CD4-positive, alpha-beta T cell treated with Interleukin-17A for 4 hours (primary cell): Measurements from ENCODE around the gene AFAP1.

ENCODE experiments used
- DNase-seq: peaks from one replicate; pipeline ENCODE4 v3.0.0-alpha.2; 2020; ENCODE audit warnings: mixed read lengths

Gene AFAP1

DNA sequence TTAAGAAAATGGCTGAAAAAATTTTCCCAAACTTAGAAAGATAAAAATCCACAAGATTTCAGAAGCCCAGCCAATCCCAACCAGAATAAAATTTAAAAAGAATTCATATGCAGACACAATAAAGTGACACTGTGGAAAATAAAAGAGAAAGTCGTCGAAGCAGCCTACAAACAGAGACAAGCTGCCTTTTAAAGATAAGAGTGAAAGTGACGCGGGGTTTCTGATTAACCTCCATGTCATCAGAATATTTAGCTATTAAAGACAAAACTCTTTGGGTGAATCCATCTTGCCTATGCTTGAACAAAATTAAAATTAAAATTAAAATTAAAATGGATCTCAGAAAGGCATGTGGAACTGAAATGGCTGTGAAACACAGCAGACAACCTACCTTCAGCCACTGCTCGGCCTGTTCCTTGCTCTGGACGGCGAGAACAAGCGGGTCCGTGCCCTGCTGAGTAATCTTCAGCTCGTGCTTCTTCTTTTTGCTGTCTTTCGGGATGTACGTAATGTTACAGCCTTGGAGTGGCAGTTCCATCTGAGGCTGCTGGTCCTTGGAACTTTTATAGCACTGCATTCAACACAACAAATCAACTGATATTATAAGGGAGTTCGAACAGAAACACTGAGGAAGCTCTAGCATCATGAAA lies 101.4 kb downstream of the AFAP1 start:
- no peak for DNase-seq

DNA sequence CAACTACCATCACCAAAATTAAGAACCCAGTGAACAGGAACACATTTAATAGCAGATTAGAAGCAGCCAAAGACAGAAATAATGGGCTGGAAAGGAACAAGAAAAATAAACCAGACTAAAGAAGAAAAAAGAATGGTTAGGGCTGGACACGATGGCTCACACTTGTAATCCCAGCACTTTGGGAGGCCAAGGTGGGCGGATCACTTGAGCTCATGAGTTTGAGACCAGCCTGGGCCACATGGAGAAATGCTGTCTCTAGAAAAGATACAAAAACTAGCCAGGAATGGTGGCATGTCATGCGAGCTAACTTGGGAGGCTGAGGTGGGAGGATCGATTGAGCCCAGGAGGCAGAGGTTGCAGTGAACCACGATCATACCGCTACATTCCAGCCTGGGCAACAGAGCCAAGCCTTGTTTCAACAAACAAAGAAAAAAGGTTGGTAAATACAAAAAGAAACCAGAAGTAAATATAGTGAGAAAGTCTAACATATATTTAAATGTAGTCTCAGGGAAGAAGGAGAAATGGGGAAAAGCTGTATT lies 102.0 kb downstream of the AFAP1 start:
- DNase-seq, result no peak

DNA sequence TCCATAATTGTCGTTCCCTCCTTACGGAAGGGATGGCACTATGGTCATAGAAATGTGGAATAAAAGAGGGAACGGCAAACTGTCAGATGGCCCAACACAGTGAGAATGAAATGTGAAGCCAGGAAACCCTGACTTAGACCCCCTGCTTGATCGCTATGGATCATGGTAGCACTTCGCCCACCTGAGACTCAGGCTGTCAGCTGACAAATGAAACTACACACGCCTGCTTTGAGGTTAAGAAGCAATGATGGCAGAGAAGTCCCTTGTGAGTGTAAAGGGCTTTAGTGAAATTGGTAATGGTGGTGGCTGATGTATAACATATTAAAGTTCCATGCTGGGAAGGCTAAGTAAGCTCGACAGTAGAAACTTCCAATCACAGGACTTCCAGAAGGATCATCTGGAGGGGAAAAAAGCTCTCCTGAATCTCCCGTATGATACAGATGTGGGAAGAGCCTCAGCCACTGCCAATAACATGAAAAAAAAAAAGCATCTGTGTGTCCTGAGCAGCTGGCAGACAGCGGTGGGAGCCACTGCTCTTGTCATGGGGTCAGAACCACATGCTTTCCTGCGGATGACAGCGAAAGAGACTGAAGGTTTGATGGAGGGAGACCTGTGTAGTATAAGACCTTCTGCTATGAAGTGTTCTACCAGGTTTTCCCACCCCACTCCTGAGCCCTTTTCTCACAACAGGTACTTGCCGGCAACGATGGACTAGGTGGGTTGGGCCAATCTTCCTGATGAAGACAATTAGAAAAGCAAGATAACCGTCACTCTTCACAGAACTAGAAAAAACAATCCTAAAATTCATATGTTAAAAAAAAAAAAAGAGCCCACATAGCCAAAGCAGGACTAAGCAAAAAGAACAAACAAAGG lies 107.6 kb downstream of the AFAP1 start:
- no peak for DNase-seq

GRCh38 chr4:7831330-7831729 lies 108.3 kb downstream of the AFAP1 start:
- DNase-seq, result peak; percentile 57

DNA sequence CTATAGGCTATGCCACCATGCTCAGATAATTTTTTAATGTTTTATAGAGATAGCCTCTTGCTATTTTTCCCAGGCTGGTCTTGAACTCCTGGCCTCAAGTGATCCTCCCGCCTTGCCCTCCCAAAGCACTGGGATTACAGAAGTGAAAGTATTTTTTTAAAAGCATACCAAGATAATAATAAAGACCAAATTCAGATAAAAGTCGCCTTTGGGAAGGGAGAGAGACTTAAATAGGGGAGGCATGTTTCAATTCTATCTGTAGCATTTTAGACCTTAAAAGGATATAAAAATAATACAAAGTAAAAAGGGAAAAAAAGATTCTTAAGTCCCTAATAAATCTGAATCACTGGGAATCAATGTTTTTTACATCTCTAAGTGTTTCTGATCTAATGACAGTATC lies 108.9 kb downstream of the AFAP1 start:
- DNase-seq, result no peak

- DNase-seq, result no peak
Measured at GRCh38 chr4:7829652-7830580, 109.7 kb downstream of the AFAP1 start.

- DNase-seq, result no peak
Measured at GRCh38 chr4:7828793-7829301, 110.8 kb downstream of the AFAP1 start.

DNA sequence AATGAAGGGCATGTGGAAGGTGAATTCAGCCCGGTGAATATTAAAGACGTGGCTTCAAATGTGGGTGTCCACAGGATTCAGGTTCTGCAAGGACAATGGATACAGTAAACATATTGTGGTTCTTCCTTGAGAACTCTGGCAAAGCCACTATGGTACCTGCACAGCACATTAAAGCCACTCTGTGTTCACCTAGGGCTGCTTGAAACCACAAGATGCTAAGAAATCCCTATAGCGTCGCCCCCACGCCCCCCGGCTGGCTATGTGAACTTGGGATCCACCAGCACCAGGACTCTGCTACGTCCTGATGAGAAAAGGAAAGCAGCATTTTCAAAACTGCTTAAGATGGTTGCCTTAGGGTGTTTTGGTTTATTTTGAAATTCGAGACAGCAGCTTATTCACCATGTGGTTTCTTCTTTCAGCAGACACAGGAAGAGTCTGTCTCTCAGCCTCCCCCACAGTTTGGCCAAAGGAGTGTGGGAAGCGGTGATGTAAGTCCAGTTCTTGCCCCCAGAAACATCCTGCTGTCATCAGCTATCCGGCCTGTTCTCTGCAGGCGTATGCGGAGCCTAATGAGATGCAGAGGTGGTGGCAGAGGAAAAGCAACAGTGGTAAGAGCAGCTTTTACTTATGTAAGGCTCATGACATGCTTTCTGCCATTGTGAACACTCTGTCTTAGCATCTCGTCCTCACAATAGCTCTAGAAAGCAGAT lies 111.5 kb downstream of the AFAP1 start:
- peak; percentile 77 for DNase-seq

DNA sequence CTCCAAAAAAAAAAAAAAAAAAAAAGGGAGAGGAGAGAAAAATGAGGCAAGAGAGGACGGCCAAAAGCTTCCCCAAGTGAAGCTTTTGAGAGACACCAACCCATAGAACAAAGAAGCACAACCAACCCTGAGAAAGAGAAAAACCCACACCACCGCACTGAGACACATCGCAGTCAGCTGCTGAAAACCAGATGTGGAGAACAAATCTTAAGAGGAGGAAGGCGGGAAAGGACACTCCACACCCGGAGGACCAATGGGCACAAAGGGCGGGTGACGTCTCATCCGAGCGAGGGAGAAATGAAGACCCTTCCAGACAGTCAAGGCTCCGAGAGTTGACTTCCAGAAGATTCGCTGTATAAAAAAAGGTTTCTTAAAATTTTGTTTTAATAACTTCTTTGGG lies 112.1 kb downstream of the AFAP1 start:
- DNase-seq, result no peak

DNA sequence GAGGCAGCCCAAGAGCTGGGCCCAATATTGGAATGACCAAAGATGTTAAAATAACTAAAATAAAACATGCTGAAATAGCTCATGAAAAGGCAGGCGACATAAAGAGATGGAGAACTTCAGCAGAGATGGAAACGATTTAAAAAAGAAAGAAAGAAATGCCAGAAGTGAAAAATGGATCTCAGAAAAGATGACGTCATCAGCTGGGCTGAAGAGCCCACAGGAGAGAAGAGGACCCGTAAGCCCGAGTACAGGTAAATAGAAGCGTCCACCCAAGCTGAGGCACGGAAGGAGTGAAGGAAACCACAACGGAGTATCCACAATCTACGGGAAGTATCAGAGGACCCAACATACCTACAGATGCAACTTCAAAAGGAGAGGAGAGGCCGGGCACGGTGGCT lies 112.8 kb downstream of the AFAP1 start:
- no peak for DNase-seq

- DNase-seq, result no peak
Measured at GRCh38 chr4:7826176-7826908, 113.3 kb downstream of the AFAP1 start.

DNA sequence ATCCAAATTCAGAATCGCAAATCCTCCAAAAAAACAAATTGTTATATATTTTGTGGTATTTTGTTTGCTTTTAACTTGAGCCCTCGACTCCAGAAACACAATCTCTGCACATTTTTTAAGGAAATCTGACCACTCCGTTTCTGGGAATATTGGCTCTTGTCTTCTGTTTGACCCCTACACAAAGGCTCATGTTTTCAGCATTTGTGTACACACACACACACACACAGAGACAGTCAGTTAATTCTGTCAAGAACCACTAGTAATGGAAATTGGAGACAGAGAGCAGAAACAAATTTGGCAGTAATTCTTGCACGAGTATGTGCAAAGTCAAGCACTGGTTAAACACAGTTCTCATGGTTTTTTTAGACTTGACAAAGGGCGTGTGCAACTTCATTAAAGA lies 115.4 kb downstream of the AFAP1 start:
- no peak for DNase-seq

GRCh38 chr4:7823416-7823824 lies 116.2 kb downstream of the AFAP1 start:
- no peak for DNase-seq

- DNase-seq, result no peak
Measured at GRCh38 chr4:7822877-7823276, 116.8 kb downstream of the AFAP1 start.

GRCh38 chr4:7822137-7822505 lies 117.5 kb downstream of the AFAP1 start:
- no peak for DNase-seq

- DNase-seq, result no peak
Measured at GRCh38 chr4:7821245-7822136, 118.2 kb downstream of the AFAP1 start.

DNA sequence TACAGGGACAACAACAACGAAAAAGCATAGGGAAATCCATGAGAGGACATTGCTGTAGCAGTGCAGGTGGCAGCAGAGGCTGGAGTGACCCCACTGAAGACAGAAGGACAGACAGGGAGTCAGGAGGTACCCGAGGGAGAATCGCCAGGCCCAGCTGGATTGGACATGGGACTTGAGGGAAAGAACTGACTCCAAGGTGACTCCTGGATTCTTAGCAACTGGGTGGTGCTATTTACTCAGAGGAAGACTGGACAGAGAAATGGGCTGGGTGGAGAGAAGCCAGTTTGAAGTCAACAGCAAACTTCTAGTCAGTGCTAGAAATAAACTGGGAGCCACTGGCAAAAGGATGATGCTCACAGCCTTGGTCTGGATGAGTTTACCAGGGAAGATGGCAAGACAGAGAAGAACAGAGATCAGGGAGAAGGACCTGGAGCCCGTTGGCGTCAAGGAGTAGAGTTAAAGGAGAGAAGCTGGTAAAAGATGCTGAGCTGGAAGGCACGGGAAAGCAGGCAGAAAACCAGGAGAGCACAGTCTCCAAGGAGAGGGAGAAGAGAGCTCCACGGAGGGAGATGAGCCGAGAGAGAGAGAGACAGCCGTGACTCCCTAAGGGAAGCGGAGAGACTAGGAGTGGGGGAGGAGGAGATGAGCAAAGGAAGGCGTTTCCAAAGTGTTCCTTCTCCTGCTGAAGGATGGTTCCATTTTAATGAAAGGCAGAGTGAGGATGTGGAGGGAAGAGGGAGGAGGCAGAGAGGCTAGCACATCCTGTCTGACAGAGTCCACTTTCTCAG lies 119.4 kb downstream of the AFAP1 start:
- DNase-seq, result no peak

DNA sequence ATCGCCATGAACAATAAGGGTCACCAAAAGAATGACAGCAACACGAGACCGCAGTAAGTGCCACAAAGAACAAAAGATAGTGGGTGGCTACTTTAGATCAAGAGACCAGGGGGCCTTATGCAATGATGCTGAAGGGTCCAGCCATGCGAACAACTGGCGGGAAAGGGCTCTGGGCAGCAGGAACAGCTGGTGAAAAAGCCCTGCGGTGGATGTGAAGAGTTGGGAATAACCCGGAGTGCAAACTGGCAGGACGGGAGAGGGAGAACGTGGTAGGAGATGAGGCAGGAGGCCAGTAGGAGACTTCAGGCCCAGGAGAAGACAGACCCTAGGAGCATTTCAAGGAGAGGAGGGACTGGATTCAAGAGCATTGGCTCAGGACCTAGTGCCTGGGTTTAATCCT lies 120.2 kb downstream of the AFAP1 start:
- no peak for DNase-seq

DNA sequence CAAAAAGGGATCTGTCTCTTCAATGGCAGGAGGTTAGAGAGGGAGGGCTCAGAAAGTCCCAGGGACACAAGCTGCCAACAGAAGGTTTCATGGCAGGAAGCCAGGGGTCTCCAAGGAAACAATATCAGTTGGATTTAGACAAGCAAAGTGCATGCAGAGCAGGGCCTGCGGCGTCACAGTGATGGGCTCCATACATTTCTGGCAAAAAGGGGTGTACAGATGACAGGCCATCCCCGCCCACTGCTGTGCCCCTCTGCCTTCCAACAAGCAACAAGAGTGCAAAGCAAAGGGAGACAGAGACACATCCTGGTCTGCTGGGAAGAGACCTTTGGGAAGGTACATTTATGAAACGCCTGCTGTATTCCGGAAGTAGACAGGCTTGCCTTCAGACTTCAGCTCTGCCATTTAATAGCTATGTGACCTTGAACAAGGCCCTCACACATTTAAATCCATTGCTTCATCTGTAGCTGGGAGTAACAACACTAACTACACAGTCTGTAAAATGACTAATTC lies 121.2 kb downstream of the AFAP1 start:
- no peak for DNase-seq
